ENCODE measurements around the gene SF3B2.

- no peak for TF ChIP-seq ISL1 (CRISPR knock-in tag; IDR thresholded peaks at IDR 0.05)
- TF ChIP-seq, protein P1, sequence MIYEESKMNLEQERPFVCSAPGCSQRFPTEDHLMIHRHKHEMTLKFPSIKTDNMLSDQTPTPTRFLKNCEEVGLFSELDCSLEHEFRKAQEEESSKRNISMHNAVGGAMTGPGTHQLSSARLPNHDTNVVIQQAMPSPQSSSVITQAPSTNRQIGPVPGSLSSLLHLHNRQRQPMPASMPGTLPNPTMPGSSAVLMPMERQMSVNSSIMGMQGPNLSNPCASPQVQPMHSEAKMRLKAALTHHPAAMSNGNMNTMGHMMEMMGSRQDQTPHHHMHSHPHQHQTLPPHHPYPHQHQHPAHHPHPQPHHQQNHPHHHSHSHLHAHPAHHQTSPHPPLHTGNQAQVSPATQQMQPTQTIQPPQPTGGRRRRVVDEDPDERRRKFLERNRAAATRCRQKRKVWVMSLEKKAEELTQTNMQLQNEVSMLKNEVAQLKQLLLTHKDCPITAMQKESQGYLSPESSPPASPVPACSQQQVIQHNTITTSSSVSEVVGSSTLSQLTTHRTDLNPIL (CRISPR knock-in tag; IDR thresholded peaks at IDR 0.05; ENCODE audit: low read depth), result no peak
- TF ChIP-seq ZFP30 (CRISPR knock-in tag; IDR thresholded peaks at IDR 0.05), result no peak
- TF ChIP-seq CSRNP3 (CRISPR knock-in tag; IDR thresholded peaks at IDR 0.05), result no peak
- TF ChIP-seq, protein P2, sequence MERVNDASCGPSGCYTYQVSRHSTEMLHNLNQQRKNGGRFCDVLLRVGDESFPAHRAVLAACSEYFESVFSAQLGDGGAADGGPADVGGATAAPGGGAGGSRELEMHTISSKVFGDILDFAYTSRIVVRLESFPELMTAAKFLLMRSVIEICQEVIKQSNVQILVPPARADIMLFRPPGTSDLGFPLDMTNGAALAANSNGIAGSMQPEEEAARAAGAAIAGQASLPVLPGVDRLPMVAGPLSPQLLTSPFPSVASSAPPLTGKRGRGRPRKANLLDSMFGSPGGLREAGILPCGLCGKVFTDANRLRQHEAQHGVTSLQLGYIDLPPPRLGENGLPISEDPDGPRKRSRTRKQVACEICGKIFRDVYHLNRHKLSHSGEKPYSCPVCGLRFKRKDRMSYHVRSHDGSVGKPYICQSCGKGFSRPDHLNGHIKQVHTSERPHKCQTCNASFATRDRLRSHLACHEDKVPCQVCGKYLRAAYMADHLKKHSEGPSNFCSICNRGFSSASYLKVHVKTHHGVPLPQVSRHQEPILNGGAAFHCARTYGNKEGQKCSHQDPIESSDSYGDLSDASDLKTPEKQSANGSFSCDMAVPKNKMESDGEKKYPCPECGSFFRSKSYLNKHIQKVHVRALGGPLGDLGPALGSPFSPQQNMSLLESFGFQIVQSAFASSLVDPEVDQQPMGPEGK (CRISPR knock-in tag; IDR thresholded peaks at IDR 0.05; ENCODE audit: borderline replicate concordance), result no peak
- TF ChIP-seq ESRRG (CRISPR knock-in tag; IDR thresholded peaks at IDR 0.05), result no peak
- no peak for TF ChIP-seq BACH2 (CRISPR knock-in tag; IDR thresholded peaks at IDR 0.05; ENCODE audit: borderline replicate concordance)
- no peak for TF ChIP-seq ZC3H10 (CRISPR knock-in tag; IDR thresholded peaks at IDR 0.05)
- TF ChIP-seq ARNTL (CRISPR knock-in tag; IDR thresholded peaks at IDR 0.05; ENCODE audit: borderline replicate concordance, low read depth), result no peak
Observed at GRCh38 chr11:66056501-66056900, 4.3 kb downstream of the SF3B2 start.
